NCI-H1694 (cell line): ENCODE results near the gene INPP5A.

Source experiments
- DNase-seq: peaks from one replicate; lab custom pipeline; 2025; lab: John Stamatoyannopoulos, UW

The INPP5A gene

GRCh38 chr10:132517951-132518521 is 19.6 kb upstream of the INPP5A start:
- DNase-seq, result no peak

- no peak for DNase-seq
Observed at GRCh38 chr10:132518572-132519381, 18.8 kb upstream of the INPP5A start.

- DNase-seq, result no peak
Observed at GRCh38 chr10:132519382-132520176, 18.0 kb upstream of the INPP5A start.

- no peak for DNase-seq
Observed at GRCh38 chr10:132520177-132520811, 17.3 kb upstream of the INPP5A start.

GRCh38 chr10:132521041-132521465 is 16.5 kb upstream of the INPP5A start:
- DNase-seq, result no peak

- no peak for DNase-seq
Observed at GRCh38 chr10:132521466-132522102, 16.0 kb upstream of the INPP5A start.

GRCh38 chr10:132522521-132523411 is 14.8 kb upstream of the INPP5A start:
- no peak for DNase-seq

- no peak for DNase-seq
Observed at GRCh38 chr10:132523561-132524442, 13.8 kb upstream of the INPP5A start.

- DNase-seq, result no peak
Observed at GRCh38 chr10:132524443-132525285, 12.9 kb upstream of the INPP5A start.

- DNase-seq, result no peak
Observed at GRCh38 chr10:132526676-132527075, 10.9 kb upstream of the INPP5A start.

- no peak for DNase-seq
Observed at GRCh38 chr10:132527339-132528063, 10.1 kb upstream of the INPP5A start.

- no peak for DNase-seq
Observed at GRCh38 chr10:132528064-132528691, 9.4 kb upstream of the INPP5A start.

GRCh38 chr10:132532179-132532578 is 5.4 kb upstream of the INPP5A start:
- DNase-seq, result no peak

GRCh38 chr10:132532749-132533560 is 4.6 kb upstream of the INPP5A start:
- no peak for DNase-seq

- DNase-seq, result no peak
Observed at GRCh38 chr10:132533571-132534260, 3.9 kb upstream of the INPP5A start.

GRCh38 chr10:132534391-132535064 is 3.1 kb upstream of the INPP5A start:
- no peak for DNase-seq
